Stimulated activated CD4-positive, alpha-beta T cell treated with anti-CD3 and anti-CD28 coated beads, Interleukin-1b, Interleukin-23, amount 100 ng/mL, for 1 hour (primary cell): ENCODE results near the gene LRP1B.

Experiments used
- DNase-seq, 2 donors: peaks; one replicate each; pipeline ENCODE4 v3.0.0-alpha.2; 2020; ENCODE audit warnings: low read depth in 2 of 2

LRP1B gene

DNA sequence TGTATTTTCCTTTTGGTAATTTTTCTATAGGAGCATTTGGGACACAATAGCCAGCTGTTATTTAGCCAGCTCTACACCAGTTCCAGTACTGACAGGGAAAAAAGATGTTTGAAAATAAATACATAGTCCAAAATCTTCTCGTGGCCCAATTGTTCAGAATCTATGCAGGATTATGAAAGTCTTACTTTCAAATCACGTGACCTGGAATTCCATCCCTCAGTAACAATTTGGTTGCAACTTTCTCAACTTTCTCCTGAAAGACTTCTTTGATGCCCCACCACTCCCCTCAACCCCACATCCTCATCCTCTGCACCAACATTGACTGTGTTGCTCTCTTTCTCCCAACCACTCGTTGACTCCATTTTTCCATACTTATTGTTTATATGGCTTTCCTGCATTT is 539.0 kb downstream of the LRP1B start:
- no peak for DNase-seq

DNA sequence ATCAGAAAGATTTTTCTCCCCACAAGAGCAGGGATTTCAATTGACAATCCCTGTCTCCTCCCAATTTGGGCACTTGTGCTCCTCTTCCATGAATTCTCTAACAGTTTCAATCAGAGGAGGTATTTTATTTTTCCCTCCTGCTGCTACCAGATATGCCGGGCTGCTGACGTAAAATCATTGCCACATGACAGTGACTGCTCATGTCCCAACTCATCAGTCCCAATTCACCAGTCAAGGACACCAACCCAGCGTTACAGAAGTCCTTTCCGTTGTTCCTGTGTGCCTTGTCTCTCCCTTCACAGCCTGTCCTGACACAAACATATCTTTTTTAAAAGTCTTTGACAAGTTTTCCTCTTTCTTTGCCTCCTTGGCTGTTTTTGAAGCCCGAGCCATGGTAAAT is 540.2 kb downstream of the LRP1B start:
- no peak for DNase-seq

DNA sequence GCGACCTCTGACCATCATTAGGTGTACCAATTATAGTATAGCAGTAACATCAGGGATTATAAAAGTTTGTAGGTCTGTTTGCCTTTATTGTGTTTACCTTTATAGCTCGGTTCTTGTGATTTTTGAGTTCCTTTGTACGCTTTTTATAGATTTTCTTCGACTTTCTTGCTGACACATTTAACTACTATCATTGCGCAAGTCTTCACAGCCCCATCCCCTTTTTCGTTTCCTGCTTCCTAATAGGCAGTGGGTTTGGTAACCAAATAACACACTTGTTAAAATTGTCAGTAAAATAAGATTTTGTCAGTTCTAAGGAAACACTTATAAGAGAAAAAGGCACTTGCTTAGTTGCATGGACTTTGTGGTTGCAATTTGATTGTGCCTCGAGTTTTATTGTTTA is 541.5 kb downstream of the LRP1B start:
- DNase-seq = no peak

DNA sequence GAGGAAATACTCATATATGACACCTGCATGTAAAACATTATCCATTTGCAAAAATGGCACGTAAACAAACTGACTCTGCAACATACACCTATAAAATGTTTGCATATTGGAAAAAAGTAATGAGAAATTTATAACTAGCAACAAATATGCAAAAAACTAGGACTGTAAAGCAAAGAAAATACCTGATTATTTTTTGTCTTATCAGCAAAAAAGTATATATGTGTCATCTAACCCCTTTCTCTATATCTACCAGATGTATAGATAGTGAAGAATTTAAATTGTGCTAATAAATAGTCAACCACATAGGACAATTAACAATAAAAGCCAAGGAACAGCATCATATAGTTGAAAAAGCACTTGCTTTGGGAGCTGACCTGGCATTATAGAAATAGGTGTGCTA is 543.8 kb downstream of the LRP1B start:
- DNase-seq = no peak

DNA sequence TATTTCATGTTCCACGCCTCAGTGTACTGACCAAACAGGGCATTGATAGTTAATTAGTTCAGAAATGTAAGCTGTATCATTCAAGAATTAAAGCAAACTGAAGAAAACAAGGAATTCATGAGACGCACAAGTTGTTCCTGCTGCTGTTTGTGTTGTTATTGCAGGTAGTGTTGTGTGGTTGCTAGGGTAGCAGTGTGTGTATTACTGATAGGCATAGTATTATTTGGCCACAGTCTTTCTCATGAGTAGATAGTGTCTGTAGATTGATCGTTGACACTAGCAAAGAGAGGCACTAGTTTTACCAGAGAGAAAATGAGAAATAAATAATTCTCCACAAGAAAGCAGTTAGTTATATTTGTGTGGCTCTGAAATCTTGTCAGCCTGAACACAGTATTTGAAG is 548.6 kb downstream of the LRP1B start:
- DNase-seq = no peak

DNA sequence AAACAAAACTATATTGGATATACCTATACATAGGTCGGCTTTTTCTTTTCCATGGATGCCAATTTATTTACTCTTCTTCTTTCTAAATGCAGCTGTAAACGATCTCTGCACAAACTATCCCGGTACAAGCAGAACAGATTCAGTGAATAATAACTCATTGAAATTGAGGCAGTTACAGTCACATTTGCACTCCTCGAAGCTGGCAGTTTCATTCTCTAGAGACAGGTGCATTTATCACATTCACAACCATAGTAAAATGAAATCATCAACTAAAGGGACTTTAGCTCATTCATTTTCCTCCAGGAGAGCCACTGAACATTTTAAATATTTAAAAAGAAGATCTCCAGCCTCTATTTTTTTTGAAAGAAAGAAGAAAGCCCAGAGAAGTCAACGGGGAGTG is 551.7 kb downstream of the LRP1B start:
- no peak for DNase-seq

DNA sequence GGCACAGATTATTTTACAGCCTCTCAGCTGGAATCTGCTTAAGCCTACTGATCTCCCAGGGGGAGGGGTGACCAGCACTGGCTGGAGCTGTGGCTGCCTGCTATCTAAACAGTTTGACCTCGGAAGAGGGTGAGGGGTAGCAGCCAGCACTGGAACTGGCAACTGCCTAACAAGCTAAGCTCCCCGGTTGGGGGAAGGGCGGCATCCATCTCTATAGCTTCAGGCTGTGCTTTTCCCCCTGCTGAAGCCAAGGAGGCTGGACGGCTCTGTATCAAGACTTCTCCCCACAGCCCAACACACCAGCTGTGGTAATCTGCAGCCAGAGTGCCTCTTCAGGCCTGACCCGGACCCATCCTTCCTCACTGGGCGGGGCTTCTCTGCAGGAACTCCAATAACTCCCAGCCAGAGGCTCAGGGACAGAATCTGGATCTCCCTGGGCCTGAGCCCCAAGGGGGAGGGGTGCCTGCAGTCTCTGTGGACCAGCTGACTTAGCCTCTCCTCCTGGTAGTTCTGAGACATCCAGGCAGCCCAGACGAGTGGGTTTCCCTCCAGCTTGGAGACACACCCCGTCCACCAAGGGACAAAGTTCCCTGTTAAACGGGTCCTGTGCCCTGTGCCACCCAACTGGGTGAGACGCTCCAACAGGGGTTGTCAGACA is 560.2 kb downstream of the LRP1B start:
- DNase-seq = no peak

DNA sequence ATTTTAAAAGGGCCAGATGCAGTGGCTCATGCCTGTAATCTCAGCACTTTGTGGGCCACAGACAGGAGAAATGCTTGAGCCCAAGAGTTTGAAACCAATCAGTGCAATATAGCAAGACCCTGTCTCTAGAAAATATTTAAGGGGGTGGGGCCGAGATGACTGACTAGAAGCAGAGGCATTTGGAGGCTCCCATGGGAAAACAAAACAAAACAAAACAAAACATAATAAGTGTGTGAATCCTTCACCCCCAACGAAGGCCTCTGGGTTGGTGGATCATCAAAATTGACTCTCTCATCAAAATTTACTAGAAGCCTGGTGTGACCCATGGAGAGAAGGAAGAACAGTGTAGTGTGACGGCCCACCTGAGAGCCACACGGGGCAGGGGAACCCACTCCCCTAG is 560.9 kb downstream of the LRP1B start:
- no peak for DNase-seq

DNA sequence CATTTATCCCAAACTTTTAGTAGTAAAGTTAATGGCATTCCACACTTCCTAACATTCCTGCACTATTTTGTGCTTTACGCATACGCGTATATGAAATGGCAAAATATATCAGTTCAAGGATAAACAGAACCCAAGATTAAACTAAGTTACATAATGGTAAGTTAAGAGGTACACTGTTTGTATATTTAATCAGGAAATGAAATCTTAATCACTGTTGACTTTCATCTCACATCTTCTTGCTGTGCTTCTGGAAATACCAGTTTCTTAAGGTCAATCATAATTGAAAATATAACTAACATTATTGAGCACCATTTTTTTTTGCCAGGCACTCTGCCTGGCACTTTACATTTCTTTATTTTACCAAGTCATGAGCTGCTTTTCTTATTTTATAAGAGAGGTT is 565.2 kb downstream of the LRP1B start:
- no peak for DNase-seq

DNA sequence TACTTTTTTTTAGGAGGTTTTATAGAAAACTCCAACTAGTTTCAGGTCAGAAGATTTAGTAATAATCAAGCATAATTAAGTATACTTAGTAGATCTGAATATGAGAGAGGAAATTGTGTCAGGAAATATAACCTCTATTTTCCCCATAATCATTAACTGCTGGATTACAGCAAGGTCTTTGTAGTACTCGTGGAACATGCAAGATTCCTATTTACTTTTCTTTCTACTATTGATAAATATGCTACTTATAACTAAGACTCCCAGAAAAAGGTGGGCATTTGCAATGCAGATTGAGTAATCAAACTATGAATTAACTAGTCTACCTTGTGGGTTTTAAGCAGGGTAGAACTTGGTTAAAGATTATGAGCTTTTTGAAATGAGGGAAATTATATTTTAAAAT is 570.1 kb downstream of the LRP1B start:
- no peak for DNase-seq

DNA sequence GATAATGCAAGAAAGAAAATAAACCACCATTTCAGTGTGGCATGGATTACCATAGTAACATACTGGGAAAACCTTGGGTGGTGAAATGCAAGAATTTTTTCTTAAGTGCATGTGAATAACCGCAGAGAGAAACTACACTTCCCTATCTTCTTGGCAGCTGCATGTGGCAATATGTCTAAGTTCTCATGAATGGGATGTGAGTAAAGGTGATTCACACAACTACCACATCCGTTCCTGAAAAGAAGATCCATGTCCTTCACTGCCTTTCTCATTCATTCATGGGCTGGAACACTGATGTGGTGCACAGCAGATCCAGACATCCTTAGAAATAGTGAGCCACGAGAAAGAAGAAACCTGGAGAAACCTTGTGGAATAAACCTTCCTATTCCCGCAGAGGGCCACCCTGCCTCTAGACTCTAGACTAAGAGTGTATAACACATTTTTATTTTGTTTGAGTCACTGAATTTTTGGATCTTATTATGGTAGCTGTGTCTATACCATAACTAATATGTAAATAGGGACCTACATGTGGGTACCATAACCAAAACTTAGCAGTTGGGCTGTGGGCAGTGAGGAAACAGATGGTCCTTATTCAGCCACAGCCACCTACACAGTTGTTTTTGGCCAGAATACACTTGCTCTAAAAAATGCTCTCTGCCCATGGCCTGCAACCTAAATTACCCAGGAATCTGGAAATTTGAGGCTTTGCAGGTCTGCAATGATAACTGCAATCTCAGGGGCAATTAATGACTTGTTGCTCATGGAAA is 573.3 kb downstream of the LRP1B start:
- DNase-seq = no peak

DNA sequence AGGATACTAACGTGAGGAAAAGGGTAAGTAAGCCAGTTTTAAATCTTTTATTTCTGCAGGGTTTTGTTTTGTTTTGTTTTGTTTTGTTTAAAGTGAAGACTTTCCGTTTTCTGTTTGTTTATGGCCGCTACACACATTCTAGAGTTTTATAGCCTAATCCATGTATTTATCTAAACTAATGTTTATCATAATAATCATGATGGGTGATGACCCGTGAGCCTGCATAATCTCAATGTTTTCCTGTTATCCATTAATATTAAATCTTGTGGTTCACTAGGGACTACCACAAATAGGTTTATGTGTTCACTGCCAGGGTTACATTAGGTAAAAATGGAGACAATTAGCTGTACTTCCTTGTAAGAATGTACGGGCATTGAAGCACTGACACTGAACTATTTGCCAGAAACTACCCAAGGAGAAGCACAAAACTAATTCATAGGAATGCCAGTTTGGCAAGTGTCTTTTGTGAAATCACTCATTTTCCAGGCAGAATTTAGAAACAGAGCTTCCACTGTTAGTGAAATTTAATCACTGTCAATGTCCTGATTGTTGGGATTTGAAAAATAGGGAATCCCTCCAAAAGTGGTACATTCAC is 574.8 kb downstream of the LRP1B start:
- no peak for DNase-seq

DNA sequence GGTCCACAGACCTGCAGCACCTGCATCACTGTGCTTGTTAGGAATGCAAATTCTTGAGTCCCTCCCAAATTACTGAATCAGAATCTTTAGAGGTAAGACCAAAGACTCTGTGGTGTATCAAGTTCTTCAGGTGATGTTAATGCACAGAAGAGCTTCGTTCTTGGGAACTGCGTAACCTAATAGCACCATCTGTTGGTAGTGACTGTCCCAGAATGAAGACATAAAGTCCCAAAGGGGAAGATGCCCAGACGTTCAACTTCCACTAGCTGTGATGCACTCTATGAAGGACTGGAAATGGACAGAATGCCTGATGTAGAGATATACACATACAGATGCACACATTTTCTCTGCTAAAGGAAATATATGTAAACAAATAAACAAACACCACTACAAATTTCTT is 576.0 kb downstream of the LRP1B start:
- no peak for DNase-seq

DNA sequence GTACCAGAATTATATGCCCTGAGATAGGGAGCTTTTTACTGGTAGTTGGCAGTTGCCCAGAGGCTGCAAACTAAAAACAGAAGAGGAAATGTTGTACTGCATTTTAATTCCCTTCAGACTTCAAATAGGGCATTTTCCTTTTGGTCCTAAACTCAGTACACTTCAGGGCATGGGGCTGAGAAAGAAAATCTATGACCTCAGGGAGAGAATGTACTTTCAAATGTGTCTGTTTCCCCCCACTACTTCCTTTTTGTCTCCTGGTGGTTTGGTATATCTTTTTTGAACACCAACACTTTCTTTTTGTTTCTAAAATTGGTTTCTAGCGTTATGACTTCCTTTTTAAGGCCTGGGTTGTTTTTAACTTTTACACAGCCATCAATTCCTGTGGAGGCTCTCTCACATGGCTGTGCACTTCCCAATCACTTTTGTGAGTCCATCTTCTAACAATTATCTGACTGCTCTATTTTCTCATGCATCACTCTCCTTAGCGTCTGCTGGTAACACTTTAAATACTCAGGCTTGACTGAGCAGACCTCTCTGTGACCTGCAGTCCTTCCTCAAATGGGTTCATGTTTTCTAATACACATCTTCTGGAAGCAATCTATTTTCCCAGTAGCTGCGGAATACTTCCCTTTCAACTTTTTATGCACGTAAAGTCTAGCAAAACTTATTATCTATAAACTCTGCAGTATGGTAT is 596.0 kb downstream of the LRP1B start:
- no peak for DNase-seq

DNA sequence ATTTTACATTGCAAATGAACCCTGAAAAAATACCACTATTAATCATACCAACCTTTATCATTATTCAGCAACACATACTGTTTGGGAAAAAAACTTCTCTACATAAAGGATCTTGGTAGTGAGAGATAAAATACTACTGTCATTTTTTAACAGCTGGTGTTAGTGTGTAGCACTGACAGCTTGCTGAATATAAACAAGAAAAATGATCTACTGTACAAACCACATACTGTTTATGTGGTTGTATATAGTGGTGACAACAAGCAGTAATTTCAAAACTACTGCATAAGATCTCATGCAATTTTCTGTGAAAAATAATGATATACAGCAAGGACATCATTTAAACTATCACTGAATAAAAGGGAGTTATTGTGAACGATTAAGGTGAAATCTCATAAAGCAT is 601.2 kb downstream of the LRP1B start:
- no peak for DNase-seq

DNA sequence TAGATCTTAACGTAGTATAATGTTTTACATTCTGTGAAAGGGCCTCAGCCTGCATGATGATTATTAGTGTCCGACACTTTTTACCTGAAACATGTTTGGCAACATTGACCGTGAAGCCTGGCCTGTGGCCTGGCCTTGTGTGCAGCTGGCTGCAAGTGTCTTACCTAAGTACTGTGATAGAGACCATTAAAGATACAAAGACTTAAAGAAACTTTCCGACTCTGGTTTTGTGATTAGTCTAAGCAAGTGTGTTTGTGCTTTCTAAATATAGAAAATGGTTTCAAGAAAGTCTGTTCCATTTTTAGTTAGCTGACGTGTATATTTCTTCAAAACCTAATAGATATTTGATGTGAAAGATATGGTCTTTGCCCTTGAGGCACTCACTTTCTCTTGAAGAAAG is 601.8 kb downstream of the LRP1B start:
- no peak for DNase-seq

DNA sequence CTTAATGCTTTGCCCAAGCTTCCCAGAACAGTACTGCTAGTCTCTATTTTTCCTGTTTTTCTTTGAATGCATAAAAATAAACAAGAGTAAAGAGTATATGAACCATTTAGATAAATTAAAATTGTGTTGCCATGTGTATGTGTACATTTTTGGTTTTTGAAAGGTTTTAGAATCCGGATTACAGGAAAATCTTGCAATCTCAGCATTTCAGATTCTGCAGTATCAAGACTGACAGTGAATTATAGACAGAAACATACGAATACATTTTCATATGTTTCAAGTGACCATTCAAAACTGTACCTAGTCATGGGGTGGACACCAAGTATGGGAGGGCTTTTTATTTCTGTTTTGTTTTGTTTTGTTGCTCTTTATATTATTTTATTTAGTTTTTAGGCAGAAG is 604.1 kb downstream of the LRP1B start:
- no peak for DNase-seq

DNA sequence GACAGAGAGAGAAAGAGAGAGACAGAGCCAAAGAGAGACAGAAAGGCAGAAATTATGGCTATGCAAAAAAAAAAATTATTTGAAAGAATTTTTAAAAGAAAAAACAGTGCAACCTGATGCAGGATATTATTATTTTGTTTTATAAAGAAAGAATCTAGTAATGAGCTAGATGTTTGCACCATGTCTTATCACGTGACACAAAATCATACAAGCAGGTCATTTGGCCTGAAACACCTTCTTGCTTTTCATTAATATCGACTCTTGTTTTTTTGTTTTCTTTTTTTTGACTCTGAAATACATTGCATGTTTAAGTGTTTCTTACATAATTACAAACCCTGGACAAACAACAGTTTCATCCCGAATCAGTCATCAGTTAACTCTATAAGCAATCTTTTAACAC is 606.0 kb downstream of the LRP1B start:
- no peak for DNase-seq

DNA sequence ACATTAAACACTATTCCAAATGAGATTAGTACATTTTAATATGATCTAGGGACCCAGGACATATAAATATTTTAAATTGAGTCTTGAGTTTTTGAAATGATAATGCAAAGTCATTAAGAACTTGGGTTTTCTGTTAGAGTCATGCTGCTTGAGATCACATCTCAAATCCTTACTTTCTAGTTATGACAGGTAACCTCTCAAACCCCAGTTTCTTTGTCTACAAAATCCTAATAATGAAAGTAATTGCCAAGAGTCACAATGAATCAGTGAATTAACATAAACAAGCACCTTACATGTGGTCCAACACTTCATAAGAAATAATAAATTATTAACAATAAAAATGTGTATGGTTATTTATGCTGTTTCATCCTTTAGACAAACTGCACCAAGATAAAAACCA is 607.6 kb downstream of the LRP1B start:
- no peak for DNase-seq

DNA sequence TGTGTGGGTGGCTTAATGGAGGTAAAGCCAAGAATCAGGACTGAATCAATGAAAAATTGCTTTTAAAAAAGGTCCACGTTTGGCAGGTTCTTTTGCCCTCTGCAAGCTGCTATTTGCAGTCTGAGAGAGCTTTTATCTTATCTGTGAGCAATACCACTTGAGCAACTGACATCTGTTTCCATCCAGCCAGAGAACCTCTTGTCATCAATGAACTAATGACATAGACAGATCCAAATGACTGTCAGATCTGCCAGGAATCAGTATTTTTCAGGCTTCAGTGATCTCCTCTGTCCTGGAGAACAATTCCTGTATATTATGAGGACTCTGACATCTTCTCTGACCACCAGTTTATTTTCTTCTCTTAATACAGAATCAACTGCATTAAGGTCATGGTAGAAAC is 608.1 kb downstream of the LRP1B start:
- DNase-seq = no peak

DNA sequence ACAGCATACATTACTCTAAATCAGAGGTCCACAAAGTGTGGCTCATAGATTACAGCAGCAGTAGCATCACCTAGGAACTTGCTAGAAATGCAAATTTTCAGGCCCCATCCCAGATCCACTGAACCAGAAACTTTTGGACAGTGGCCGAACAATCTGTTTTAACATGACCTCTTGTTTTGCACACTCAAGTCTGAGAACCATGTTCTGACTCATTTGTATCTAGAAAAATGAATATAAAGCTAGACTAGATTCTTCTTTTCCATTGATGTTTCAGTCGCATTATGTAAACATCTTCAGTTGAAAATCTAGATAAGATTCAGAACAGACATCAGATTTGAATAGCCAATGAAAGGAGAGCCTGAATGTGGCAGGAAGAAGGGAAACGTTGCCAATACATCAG is 608.8 kb downstream of the LRP1B start:
- DNase-seq = no peak

DNA sequence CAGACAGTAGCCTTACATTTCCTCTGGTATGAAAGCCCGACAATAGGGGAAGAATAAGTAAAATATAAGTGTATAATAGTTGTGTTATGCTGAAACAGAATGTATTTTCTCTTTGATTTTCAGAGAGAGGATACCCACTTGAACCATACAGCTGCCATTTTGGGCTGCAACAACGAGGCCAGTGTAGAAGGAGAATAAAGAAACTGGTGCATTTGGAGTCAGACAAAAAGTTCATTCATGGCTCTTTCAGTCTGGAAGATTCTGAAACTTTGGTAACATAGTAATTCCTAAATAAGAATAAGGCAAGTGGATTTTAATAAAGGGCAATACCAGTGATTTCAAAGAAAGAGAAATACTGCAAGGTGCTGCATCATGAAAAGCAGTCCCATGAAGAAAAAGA is 610.9 kb downstream of the LRP1B start:
- no peak for DNase-seq
